Measurements from ENCODE around the gene KRT34. TPM values are rescaled to one million over a fixed set of nuclear protein-coding genes. Genes with fewer than 3 reads are reported as not detected.

Gene KRT34
- polyA plus RNA-seq, 3 donors = not detected

- Histone ChIP-seq H3K9me3 (replicated peaks in 1 of 2; ENCODE audit: control insufficient read depth in 1 of 2, insufficient read depth in 1 of 2, low read length in 2 of 2) (no peaks in the 10 kb centered on the region), H2AFZ (ENCODE audit: insufficient read depth, low read depth, low read length, poor library complexity, severe bottlenecking) (no peak overlapping the region), H3K36me3 (replicated peaks in 1 of 2; ENCODE audit: control insufficient read depth in 1 of 2, insufficient read depth in 2 of 2, low read length in 2 of 2) (no peaks in the 10 kb centered on the region), H3K4me2 (replicated peaks; ENCODE audit: extremely low read depth, low read length, poor library complexity, severe bottlenecking) (no peak overlapping the region), H3K27me3 (ENCODE audit: control insufficient read depth in 2 of 2, insufficient read depth in 2 of 2, low read length in 2 of 2) (peaks cover 2 to 8% of the 10 kb centered on the region in 2 donors), H4K20me1 (ENCODE audit: insufficient read depth, low read length) (no peaks in the 10 kb centered on the region), H3K9ac (ENCODE audit: insufficient read depth, low read length, poor library complexity, severe bottlenecking) (no peak overlapping the region), H3K4me1 (ENCODE audit: control insufficient read depth in 1 of 2, insufficient read depth in 2 of 2, low read length in 2 of 2) (no peaks in the 10 kb centered on the region), H3K79me2 (ENCODE audit: insufficient read depth, low read length) (no peaks in the 10 kb centered on the region), H3K27ac (ENCODE audit: low read depth in 1 of 2, low read length in 2 of 2) (no peak overlapping the region), H3K4me3 (replicated peaks in 1 of 3; ENCODE audit: low read depth in 2 of 3, low read length in 3 of 3) (no peak overlapping the region)
- no peak overlapping the region for H3K4me3 Mint-ChIP-seq
- H3K27me3 Mint-ChIP-seq (ENCODE audit: low read depth in 3 of 3) = peaks cover 2 to 16% (median 4%) of the 10 kb centered on the region in 3 donors
- no peak for DNase-seq
- no peak overlapping the region for H3K27ac Mint-ChIP-seq
- WGBS (ENCODE audit: insufficient coverage) = 96% methylated on average over 10 of the region's 10 CpGs
- H3K4me1 Mint-ChIP-seq = no peaks in the 10 kb centered on the region
- no peaks in the 10 kb centered on the region for H3K9me3 Mint-ChIP-seq
- H3K36me3 Mint-ChIP-seq = no peaks in the 10 kb centered on the region
- intact Hi-C loops (cut with micrococcal nuclease) = no loop called here
- no peak for TF ChIP-seq CTCF (IDR thresholded peaks at IDR 0.05)
Observed at GRCh38 chr17:41394254-41394996, 12.3 kb upstream of the KRT34 start.

GRCh38 chr17:41393826-41394225, 11.7 kb upstream of the KRT34 start:
- H3K4me2 ChIP-seq (replicated peaks; ENCODE audit: extremely low read depth, low read length, poor library complexity, severe bottlenecking) = no peak overlapping the region
- H3K27ac ChIP-seq (ENCODE audit: low read depth in 1 of 2, low read length in 2 of 2) = no peak overlapping the region
- peaks cover 1 to 17% (median 2%) of the 10 kb centered on the region in 3 donors for H3K27me3 Mint-ChIP-seq (ENCODE audit: low read depth in 3 of 3)
- no peak for DNase-seq
- H3K79me2 ChIP-seq (ENCODE audit: insufficient read depth, low read length) = no peaks in the 10 kb centered on the region
- no peak overlapping the region for H2AFZ ChIP-seq (ENCODE audit: insufficient read depth, low read depth, low read length, poor library complexity, severe bottlenecking)
- H3K4me3 ChIP-seq (replicated peaks in 1 of 3; ENCODE audit: low read depth in 2 of 3, low read length in 3 of 3) = no peak overlapping the region
- no peak overlapping the region for H3K4me3 Mint-ChIP-seq
- H3K27ac Mint-ChIP-seq = no peak overlapping the region
- 89% methylated on average over 10 of the region's 10 CpGs for WGBS (ENCODE audit: insufficient coverage)
- no peak overlapping the region for H3K9ac ChIP-seq (ENCODE audit: insufficient read depth, low read length, poor library complexity, severe bottlenecking)
- H3K9me3 Mint-ChIP-seq = peaks cover 0 to 2% (median 0%) of the 10 kb centered on the region in 7 donors
- no peaks in the 10 kb centered on the region for H3K4me1 ChIP-seq (ENCODE audit: control insufficient read depth in 1 of 2, insufficient read depth in 2 of 2, low read length in 2 of 2)
- H3K36me3 ChIP-seq (replicated peaks in 1 of 2; ENCODE audit: control insufficient read depth in 1 of 2, insufficient read depth in 2 of 2, low read length in 2 of 2) = no peaks in the 10 kb centered on the region
- no peaks in the 10 kb centered on the region for H3K4me1 Mint-ChIP-seq
- no peak for TF ChIP-seq CTCF (IDR thresholded peaks at IDR 0.05)
- no peaks in the 10 kb centered on the region for H3K9me3 ChIP-seq (replicated peaks in 1 of 2; ENCODE audit: control insufficient read depth in 1 of 2, insufficient read depth in 1 of 2, low read length in 2 of 2)
- H4K20me1 ChIP-seq (ENCODE audit: insufficient read depth, low read length) = no peaks in the 10 kb centered on the region
- H3K36me3 Mint-ChIP-seq = no peaks in the 10 kb centered on the region
- intact Hi-C loops (cut with micrococcal nuclease) = no loop called here
- peaks cover 2 to 8% of the 10 kb centered on the region in 2 donors for H3K27me3 ChIP-seq (ENCODE audit: control insufficient read depth in 2 of 2, insufficient read depth in 2 of 2, low read length in 2 of 2)

Data from CD14-positive monocyte (primary cell).